Adrenal gland (tissue), 5 donors: ENCODE results near the gene RAB40A.

Experiments used
- POLR2A ChIP-seq, 2 donors: fragments of 450-650 bp; IDR thresholded peaks; one replicate each; pipeline ENCODE4 v1.6.1; 2017; ENCODE audit warnings: antibody characterized with exemption in 2 of 2, mild to moderate bottlenecking in 2 of 2, moderate library complexity in 1 of 2
- TF ChIP-seq, protein P1 (sequence below), 6 experiments: fragments of 450-650 bp in 4 of 6; fragments of 200-600 bp in 2 of 6; sonication (generic) in 1 of 6; IDR thresholded peaks; 1 replicate in 5 of 6; 2 replicates in 1 of 6; pipeline versions ENCODE4 v1.5.1 to v1.8.0; 2016 to 2021; ENCODE audit warnings: antibody characterized with exemption in 6 of 6, mild to moderate bottlenecking in 2 of 6, moderate library complexity in 1 of 6
- donor health status: DM: no; HTN: no; CAD: no.

DNA sequence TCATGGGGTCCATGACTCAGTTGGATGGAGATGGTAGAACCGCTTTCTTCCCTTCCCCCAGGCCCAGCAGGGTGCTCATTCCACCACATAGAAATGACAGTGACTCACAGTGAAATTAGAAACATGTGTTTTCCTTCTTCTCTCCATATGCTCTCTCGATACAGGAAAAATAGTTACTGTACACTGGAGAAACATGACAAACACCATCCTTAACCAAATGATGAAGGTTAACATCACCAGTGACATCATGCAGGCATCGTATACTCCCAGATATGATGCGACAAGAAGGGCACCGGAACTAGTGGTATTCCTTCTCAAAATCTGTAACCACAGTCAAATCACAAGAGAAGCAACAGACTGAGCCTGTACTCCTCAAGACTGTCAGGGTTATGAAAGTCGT, 11.7 kb upstream of the RAB40A start:
- TF ChIP-seq, protein P1, sequence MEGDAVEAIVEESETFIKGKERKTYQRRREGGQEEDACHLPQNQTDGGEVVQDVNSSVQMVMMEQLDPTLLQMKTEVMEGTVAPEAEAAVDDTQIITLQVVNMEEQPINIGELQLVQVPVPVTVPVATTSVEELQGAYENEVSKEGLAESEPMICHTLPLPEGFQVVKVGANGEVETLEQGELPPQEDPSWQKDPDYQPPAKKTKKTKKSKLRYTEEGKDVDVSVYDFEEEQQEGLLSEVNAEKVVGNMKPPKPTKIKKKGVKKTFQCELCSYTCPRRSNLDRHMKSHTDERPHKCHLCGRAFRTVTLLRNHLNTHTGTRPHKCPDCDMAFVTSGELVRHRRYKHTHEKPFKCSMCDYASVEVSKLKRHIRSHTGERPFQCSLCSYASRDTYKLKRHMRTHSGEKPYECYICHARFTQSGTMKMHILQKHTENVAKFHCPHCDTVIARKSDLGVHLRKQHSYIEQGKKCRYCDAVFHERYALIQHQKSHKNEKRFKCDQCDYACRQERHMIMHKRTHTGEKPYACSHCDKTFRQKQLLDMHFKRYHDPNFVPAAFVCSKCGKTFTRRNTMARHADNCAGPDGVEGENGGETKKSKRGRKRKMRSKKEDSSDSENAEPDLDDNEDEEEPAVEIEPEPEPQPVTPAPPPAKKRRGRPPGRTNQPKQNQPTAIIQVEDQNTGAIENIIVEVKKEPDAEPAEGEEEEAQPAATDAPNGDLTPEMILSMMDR (IDR thresholded peaks at IDR 0.05), result no peak
- no peak for TF ChIP-seq POLR2A (IDR thresholded peaks at IDR 0.05)
